ENCODE results near the gene PRR16.

DNA sequence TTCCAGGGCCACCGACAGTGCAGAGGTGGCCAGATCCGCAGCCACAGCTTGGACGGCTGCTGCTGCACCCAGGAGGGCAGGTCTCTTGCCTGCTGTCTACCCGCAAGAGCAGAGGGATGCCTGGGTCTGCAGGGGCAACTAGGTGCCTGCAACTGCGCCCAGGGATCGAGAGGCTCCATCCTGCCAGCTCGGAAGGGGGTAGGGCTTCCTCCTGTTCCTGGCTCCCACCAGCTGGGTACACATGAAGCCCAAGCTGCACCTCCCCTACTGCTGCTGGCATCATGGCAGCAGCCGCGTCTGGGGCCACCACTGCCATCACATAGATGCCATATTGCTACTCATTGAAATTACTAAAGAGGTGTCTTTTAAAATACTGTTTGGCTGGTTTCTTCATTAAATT, 12.7 kb upstream of the PRR16 start:
- TF ChIP-seq ZNF274 (IDR thresholded peaks at IDR 0.05; ENCODE audit: low read depth, low read length) (no peak), YY1 (IDR thresholded peaks at IDR 0.05; ENCODE audit: insufficient read depth, insufficient read length) (no peak)
